Fibroblast of mammary gland (primary cell): Measurements from ENCODE around the gene ADGRB2.

ENCODE experiments used
- DNase-seq: peaks from one replicate; pipeline ENCODE4 v3.0.0-alpha.2; 2010; ENCODE audit warnings: low read depth
- H3K4me3 ChIP-seq: 2 replicates; pipeline ENCODE4 v1.5.1; 2011; ENCODE audit warnings: low read depth, mild to moderate bottlenecking, low read length, moderate library complexity; ENCODE audit not compliant: control insufficient read depth
- TF ChIP-seq, protein P1 (sequence below): conservative IDR thresholded peaks from 2 replicates; pipeline ENCODE4 v1.5.1; 2011; ENCODE audit warnings: low read depth, low read length, inconsistent platforms; ENCODE audit not compliant: control insufficient read depth, insufficient read depth

Gene ADGRB2

DNA sequence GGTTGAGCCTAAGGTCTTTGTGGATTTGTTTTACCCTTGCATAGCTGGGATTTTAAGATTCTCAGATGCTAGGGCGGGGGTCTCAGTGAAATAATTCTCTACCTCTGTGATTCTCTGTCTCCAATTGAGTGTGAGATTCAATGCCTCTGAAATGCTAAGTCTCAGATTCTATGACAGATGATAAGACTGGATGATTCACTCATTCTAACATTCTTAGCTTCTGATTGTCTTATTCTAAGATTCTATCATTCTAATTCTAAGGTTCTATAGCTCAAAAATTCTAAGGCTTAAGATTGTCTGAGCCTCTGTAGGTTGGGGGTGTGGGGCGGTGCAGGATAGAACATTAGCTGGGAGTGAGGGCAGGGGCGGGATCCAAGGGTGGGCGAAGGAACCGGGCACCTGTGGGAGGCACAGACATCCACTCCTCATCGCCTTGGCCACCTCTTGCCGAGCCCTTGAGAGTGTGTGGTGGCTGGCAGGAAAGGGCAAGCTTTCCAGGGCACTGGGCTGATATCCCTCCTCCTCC, 29.5 kb downstream of the ADGRB2 start:
- TF ChIP-seq, protein P1, sequence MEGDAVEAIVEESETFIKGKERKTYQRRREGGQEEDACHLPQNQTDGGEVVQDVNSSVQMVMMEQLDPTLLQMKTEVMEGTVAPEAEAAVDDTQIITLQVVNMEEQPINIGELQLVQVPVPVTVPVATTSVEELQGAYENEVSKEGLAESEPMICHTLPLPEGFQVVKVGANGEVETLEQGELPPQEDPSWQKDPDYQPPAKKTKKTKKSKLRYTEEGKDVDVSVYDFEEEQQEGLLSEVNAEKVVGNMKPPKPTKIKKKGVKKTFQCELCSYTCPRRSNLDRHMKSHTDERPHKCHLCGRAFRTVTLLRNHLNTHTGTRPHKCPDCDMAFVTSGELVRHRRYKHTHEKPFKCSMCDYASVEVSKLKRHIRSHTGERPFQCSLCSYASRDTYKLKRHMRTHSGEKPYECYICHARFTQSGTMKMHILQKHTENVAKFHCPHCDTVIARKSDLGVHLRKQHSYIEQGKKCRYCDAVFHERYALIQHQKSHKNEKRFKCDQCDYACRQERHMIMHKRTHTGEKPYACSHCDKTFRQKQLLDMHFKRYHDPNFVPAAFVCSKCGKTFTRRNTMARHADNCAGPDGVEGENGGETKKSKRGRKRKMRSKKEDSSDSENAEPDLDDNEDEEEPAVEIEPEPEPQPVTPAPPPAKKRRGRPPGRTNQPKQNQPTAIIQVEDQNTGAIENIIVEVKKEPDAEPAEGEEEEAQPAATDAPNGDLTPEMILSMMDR = no peak
- no peak overlapping the region for H3K4me3 ChIP-seq
- no peak for DNase-seq

DNA sequence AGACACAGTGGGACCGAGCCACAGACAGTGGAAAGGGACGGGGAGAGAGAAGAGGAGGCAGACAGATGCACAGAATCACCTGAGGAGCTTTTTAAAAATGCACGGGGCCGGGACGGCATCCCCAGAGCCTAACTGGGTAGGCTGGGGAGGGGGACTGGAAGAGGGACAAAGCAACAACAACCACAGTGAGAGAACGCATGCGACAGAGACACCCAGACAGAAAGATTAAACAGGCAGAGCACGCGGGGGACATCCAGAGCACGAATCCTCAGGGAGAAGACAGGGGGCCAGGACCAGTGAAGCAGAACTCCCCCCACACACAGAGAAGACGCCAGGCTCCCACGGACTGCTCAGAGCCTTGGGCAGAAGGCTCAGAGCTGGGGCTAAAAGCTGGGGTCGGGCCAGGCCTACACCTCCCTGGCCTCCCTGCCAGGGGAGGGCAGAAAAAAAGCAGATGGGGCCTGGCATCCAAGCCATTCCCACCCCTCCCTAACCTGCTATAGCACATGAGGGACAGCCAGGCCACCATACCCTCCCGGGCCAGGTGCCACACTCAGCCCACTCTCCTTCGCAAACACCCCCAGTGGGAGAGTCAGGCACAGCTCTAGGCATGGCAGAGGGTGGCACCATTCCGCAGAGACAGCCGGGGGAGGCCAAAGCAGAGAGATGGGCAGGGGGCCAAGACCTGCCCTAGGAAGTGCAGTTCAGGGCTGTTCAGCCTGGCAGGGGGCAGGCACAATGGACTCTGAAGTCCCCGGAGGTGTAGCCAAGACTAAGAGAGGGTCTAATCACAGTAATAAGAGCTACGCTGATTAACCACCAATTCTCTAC, 30.5 kb downstream of the ADGRB2 start:
- H3K4me3 ChIP-seq = no peak overlapping the region
- TF ChIP-seq, protein P1 = no peak
- no peak for DNase-seq

DNA sequence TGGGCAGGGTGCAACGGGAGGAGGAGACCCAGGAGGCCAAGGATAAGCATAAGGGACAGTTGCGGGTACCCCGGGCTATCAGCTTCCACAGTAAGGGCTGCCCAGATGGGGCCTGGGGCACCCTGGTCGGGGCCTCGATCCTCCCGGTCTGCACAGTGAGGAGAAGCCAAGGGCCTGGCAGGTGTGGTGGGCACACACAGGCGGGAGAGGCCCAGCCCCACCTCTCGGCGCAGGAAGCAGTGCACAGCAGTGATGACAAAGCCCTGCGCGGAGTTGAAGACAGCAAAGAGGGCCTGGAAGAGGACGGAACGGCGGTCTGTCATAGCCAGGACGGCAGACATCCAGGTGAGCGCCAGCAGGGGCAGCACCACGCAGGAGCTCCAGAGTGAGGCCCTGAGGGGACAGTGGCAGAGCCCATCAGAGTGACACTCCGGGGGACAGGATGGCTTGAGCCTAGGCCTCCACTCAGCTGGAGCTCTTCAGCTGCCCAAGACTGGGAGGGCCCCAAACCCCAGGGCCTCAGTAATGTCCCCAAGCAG, 31.3 kb downstream of the ADGRB2 start:
- no peak overlapping the region for H3K4me3 ChIP-seq
- TF ChIP-seq, protein P1 = no peak
- DNase-seq = no peak

DNA sequence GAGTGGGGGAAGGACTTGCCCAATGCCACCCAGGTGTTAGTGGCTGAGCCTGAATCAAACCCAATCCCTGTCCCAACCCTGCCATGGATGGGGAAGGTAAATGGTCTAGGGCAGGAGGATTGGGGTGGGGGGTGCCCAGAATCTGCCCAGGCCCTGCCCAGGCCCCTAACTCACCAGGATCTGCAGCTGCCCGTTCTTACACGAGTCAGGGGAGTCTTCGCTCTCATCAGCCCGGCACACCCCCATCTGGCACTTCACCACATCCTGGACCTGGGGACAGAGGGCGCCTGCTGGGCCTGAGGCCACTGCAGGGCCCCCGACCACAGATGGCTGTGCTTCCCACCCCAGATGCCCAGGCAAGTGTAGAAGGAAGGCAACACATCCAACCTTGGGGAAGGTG, 31.8 kb downstream of the ADGRB2 start:
- DNase-seq = no peak
- TF ChIP-seq, protein P1 = no peak
- no peak overlapping the region for H3K4me3 ChIP-seq

DNA sequence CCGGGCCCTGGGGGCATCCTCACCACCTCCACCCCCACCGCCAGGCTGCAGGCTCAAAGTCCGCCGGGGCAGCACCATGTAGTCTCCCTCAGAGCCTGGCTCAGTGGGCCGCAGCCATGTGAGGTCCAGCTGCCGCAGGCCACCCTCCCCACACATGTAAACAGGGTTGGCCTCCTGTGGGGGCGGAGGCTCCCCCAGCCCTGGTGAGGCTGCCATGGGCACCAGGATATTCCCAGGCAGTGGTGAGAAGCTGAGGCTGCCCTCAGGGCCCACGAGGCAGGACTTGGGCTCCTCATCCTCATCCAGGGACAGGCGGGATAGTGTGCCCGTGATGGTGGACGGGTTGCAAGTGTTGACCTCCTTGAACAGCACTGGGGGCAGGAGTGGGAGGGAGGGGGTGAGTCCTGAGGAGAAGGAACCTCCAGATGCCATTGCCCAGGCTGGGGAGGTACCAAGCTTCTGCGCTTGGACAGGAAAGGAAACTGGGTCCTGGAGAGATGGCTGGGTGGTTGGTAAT, 33.0 kb downstream of the ADGRB2 start:
- DNase-seq = no peak
- TF ChIP-seq, protein P1 = no peak

DNA sequence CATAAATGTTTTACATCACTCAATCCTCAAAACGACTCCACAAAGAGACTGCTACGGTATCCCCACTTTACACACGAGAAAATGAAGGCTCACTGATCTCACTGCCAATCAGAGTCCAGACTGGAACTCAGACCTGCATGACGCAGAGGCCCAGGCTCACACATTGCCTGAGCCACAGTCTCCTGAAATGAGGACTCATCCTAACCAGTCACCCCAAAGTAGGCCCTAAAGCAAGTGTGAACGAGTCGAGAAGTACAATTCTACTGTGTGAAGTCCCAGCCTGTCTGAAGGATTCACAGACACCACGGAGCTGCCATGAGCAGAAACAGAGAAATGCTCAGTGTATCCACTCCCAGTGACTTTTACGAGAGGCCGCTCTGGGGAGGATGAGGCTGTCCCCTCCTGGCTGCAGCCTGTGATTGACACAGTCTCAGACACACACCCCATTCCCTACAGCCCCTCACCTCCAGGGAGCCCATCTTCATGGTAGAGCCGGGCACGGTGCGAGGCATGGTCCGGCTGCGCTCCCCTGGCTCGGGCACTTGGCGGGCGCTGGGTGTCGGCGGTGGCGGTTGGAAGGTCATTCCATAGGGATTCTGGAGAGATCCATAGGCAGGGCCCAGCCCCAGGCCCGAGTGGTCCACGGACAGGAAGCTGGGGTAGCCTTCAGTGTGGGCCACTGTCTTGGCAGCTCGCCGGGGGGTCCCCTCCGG, 33.6 kb downstream of the ADGRB2 start:
- no peak for DNase-seq
- H3K4me3 ChIP-seq = no peak overlapping the region

More for the DNA sequence above, 33.0 kb downstream of the ADGRB2 start:
- no peak overlapping the region for H3K4me3 ChIP-seq

More for the DNA sequence above, 33.6 kb downstream of the ADGRB2 start:
- TF ChIP-seq, protein P1 = no peak
